Mucosa of descending colon (tissue), 3 donors: Measurements from ENCODE around the gene ABCC8. TPM values are rescaled to one million over a fixed set of nuclear protein-coding genes. Genes with fewer than 3 reads are reported as not detected.
A peak's percentile ranks its signal among the peaks of the same experiment; 100 is the strongest.

ENCODE experiments used
- ATAC-seq: fragments of 200-7000 bp; cut with Tn5 transposase; one replicate; pipeline ENCODE4 v1.9.1; 2020; ENCODE audit warnings: mild to moderate bottlenecking, moderate library complexity
- DNase-seq, 3 donors: peaks; one replicate each; pipeline ENCODE4 v3.0.0-alpha.2; 2020
- H3K36me3 ChIP-seq: fragments of 200-600 bp; one replicate; pipeline ENCODE4 v1.8.0; 2021; ENCODE audit warnings: low read depth, mild to moderate bottlenecking
- H3K4me1 ChIP-seq: fragments of 200-600 bp; one replicate; pipeline ENCODE4 v1.8.0; 2021; ENCODE audit warnings: low read depth, mild to moderate bottlenecking
- H3K4me3 ChIP-seq: fragments of 200-600 bp; one replicate; pipeline ENCODE4 v1.8.0; 2021; ENCODE audit warnings: mild to moderate bottlenecking
- H3K9me3 ChIP-seq: fragments of 200-600 bp; one replicate; pipeline ENCODE4 v1.8.0; 2021; ENCODE audit warnings: mild to moderate bottlenecking
- intact Hi-C, 2 donors: fragments of 100-400 bp; cut with DNase I in 1 of 2; cut with micrococcal nuclease in 1 of 2; formaldehyde crosslinking; loops; one replicate each; pipeline versions ENCODE4 v1.11.0 to v1.11.1; 2022; cut with DNase I, micrococcal nuclease
- total RNA-seq, 3 donors: library from RNA; stranded (reverse); fragmentation: NEBNext Ultra II Directional in 2 of 3; extraction: Animal tissue kit (Norgen Biotek cat#: 25700) in 2 of 3; gene quantifications; one replicate each; pipeline versions ENCODE4 v1.2.1 to v1.2.4, GENCODE V29; 2021 to 2023
- TF ChIP-seq, protein P1 (sequence below): fragments of 200-600 bp; IDR thresholded peaks from one replicate; pipeline ENCODE4 v1.8.0; 2022; ENCODE audit warnings: antibody characterized with exemption, mild to moderate bottlenecking
- donor health status: DM: no; HTN: no; CAD: no; lungs with moderate emphysema.
- donor health status: DM: no; HTN: no; CAD: no.
- donor health status: DM: no; HTN: yes; CAD: no.

Gene ABCC8
- total RNA-seq, 3 donors from 2014 or later = 2.2 to 4.1 (median 3.3) TPM

DNA sequence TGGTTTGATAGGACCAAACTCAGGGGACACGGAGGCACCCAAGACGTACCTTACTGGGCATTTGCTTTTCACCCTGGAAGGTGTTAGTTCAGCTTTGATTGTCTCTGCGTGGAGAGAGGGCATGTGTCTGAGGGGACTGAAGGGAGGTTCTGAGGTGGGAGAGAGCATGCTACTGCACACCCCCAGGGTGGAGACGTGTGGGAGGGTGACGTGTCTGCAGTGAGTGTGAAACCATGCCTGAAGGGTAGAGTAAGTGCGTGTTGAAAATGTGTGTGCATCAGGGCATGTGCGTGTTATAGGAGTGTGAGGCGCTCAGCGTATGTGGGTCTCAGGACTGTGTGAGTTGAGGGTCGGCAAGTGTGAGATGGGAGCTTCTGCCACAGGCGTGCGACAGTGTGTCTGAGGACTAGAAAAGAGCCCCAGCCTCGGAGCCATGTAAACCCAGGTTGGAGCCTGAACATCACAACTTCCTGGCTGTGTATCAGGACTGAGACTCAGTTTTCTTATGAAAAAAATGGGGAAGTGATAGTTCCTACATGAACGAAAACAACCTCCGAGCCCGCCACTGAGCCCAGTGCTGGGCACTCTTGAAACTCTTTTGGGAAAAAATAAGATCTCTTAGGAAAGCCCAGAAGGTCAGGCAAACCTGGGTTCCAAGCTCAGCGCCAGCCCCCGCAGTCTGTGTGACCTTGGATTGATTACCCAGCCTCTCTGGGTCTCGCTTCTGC is 76.4 kb downstream of the ABCC8 start:
- TF ChIP-seq, protein P1, sequence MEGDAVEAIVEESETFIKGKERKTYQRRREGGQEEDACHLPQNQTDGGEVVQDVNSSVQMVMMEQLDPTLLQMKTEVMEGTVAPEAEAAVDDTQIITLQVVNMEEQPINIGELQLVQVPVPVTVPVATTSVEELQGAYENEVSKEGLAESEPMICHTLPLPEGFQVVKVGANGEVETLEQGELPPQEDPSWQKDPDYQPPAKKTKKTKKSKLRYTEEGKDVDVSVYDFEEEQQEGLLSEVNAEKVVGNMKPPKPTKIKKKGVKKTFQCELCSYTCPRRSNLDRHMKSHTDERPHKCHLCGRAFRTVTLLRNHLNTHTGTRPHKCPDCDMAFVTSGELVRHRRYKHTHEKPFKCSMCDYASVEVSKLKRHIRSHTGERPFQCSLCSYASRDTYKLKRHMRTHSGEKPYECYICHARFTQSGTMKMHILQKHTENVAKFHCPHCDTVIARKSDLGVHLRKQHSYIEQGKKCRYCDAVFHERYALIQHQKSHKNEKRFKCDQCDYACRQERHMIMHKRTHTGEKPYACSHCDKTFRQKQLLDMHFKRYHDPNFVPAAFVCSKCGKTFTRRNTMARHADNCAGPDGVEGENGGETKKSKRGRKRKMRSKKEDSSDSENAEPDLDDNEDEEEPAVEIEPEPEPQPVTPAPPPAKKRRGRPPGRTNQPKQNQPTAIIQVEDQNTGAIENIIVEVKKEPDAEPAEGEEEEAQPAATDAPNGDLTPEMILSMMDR = no peak
- Histone ChIP-seq H3K4me3 (no peak overlapping the region), H3K36me3 (no peaks in the 10 kb centered on the region), H3K9me3 (no peaks in the 10 kb centered on the region), H3K4me1 (no peaks in the 10 kb centered on the region)
- ATAC-seq = peak; percentile 13
- no peak for DNase-seq
- intact Hi-C loops = no loop called here

DNA sequence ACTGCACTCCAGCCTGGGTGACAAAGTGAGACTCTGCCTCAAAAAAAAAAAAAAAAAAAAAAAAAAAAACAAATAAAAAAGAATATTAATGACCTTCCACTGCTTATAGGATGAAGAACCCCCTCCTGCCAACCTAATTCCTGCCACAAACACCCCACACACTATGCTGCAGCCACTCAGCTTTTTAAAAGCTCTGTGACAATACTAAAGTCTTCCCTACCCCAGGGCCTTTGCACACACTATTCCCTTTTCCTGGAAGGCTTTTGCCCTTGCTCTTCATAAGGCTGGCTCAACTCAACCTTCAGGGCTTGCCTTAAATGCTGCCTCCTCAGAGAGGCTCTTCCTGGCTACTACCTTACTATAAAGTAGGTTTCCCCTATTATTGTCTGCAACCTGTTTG is 77.4 kb downstream of the ABCC8 start:
- H3K9me3 ChIP-seq = no peaks in the 10 kb centered on the region
- no peaks in the 10 kb centered on the region for H3K4me1 ChIP-seq
- ATAC-seq (no peak), DNase-seq (no peak)
- H3K4me3 ChIP-seq = no peak overlapping the region
- intact Hi-C loops = no loop called here
- H3K36me3 ChIP-seq = no peaks in the 10 kb centered on the region
- TF ChIP-seq, protein P1 = no peak

- ATAC-seq (no peak), DNase-seq (no peak)
- H3K9me3 ChIP-seq = no peaks in the 10 kb centered on the region
- H3K4me1 ChIP-seq = no peaks in the 10 kb centered on the region
- no peak overlapping the region for H3K4me3 ChIP-seq
- no peaks in the 10 kb centered on the region for H3K36me3 ChIP-seq
- intact Hi-C loops = no loop called here
- TF ChIP-seq, protein P1 = no peak
Measured at GRCh38 chr11:17397311-17398002, 79.2 kb downstream of the ABCC8 start.

DNA sequence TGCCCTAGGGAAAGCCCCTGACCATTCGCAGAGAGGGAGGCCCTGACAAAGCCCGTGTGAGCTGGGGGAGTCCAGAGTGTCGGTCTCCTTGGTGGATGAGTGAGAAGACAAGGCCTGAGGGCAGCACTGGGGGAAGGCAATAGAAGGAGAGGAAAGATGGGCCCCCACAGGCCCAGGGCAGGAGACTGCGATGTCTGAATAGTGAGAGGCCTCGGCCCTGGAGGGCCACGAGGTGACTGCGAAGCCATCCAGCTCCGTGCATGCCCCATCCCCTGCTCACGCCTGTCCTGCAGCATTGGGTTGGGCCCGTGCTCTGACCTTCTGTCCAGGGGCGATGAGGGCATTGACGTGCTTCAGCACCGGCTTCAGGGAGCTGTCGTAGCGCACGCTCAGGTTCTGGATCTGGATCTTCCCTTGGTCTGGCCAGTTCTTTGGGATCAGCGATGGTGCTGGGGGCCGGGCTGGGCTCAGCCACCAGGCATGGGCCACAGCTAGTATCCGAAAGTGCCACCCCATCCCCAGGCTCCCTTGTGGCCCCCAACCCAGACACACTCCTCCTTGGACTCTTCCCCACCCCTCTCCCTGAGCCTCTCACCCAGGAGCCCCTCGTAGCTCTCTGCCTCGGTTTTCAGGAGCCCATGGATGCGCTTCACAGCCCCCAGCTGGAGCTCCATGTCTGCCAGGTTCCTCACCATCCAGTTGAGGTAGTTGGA is 79.9 kb downstream of the ABCC8 start:
- Histone ChIP-seq H3K36me3 (no peaks in the 10 kb centered on the region), H3K4me3 (no peak overlapping the region), H3K4me1 (no peaks in the 10 kb centered on the region), H3K9me3 (no peaks in the 10 kb centered on the region)
- DNase-seq (no peak), ATAC-seq (no peak)
- intact Hi-C loops = no loop called here
- TF ChIP-seq, protein P1 = no peak

DNA sequence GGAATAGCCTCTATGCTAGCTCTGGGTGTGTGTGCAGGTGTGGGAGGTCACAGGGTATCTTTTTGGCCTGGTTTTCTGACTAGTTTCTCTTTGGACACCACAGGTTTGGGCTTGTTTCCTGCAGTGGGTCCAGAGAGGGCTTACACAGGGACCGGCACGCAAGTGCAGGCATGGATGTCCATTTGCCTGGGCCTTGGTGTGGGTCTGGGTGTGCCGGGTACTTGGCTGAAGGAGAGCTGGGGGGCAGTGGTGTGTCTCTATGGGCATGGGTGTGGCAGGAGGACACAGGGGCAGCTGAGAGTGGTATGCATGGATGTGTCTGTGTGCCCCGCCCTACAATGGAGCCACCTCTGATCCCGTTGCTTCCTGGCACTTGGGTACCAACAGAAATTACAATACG is 80.7 kb downstream of the ABCC8 start:
- ATAC-seq = no peak
- Histone ChIP-seq H3K4me3 (no peak overlapping the region), H3K36me3 (no peaks in the 10 kb centered on the region), H3K9me3 (no peaks in the 10 kb centered on the region), H3K4me1 (no peaks in the 10 kb centered on the region)
- intact Hi-C loops = no loop called here
- DNase-seq = no peak
- TF ChIP-seq, protein P1 = no peak
